GM18867 (cell line): ENCODE data around the gene WDR19.
"Not testable (repeated sequence)": the region's sequence is repeated elsewhere in the genome, so short reads cannot be mapped to it uniquely, and the experiment has no call there.

Experiments
- ATAC-seq: cut with Tn5 transposase; IDR thresholded peaks from one replicate; pipeline ENCODE4 v1.9.1; 2021; ENCODE audit warnings: mild to moderate bottlenecking, moderate library complexity; ENCODE audit not compliant: unreplicated experiment

Gene WDR19

DNA sequence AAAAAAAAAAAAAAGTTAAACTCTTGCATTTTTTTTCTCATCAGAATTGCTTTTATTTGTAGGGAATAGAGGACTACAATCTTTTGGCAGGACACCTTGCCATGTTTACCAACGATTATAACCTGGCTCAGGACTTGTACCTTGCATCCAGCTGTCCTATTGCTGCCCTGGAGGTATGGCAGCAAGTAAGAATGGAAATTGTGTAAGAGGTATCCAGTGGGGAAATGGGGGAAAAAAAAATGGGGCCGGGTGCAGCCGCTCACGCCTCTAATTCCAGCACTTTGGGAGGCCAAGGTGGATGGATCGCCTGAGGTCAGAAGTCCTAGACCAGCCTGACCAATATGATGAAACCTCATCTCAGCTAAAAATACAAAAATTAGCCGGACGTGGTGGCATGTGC is 49.8 kb downstream of the WDR19 start:
- ATAC-seq: no peak

GRCh38 chr4:39233114-39233513 is 50.8 kb downstream of the WDR19 start:
- ATAC-seq: no peak

- no peak for ATAC-seq
Observed at GRCh38 chr4:39233783-39234182, 51.5 kb downstream of the WDR19 start.

DNA sequence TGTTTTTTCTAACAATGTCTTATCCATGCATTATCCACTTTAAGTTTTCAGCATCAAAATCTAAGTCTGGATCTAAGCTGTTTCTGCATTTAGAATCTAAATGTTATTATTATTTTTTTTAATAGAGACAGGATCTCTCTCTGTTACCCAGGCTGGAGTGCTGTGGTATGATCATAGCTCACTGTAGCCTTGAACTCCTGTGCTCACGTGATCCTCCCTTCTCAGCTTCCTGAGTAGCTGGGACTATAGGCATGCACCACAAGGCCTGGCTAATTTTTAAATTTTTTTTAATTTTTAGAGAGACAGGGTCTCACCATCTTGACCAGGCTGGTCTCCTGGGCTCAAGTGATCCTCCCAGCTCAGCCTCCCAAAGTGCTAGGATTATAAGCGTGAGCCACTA is 52.7 kb downstream of the WDR19 start:
- ATAC-seq: no peak

- ATAC-seq: no peak
Observed at GRCh38 chr4:39235696-39236095, 53.4 kb downstream of the WDR19 start.

GRCh38 chr4:39237179-39237578 is 54.9 kb downstream of the WDR19 start:
- ATAC-seq: no peak

DNA sequence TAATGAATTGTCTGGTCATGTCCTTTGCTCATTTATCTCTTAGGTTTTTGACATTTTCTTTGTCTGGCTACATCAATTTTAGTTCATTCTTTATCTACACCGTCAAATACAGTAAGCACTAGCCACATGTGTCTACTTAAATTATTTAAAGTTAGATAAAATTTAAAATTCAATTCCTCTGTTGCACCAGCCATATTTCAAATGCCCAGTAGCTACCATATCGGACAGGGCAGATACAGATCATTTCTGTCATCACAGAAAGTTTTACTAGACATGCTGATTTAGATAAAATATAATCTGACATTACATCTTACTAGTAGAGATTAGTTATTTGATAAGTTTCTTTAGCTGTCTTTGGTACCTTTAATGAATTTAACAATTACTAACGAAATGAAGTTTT is 61.1 kb downstream of the WDR19 start:
- ATAC-seq: no peak

DNA sequence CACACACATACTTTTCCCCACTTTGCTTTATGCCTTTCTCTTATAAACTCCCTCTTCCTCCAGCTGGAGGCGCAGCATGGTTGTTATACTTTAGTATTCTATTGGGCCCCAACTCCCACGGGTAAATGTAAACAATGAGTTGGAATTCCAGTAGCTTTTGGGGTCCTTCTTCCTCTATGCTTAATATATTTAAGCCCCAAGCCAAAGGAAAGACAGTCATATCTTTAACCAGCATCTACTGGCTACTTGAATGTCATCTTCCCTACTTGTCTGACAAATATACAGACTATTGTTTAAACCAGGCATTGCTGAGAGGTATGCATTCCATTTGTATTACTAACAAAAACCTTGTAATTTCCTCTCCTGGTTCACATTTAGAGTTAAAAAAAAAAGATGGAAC is 72.9 kb downstream of the WDR19 start:
- no peak for ATAC-seq

DNA sequence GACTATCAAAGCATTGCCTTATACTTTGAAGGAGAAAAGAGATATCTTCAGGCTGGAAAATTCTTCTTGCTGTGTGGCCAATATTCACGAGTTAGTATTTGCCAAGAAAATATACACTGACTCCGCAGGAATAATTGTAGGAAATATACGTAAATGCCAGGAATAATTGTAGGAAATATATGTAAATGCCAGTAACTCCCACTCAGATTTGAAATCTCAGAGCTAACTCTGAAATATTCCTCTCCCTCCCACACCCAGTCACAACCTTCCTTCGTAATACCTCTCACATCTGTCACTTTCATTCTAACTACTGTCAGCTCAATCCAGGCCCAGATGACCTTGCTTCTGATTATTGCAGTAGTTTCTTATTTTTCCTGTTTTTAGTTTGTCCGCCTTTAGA is 73.5 kb downstream of the WDR19 start:
- no peak for ATAC-seq

DNA sequence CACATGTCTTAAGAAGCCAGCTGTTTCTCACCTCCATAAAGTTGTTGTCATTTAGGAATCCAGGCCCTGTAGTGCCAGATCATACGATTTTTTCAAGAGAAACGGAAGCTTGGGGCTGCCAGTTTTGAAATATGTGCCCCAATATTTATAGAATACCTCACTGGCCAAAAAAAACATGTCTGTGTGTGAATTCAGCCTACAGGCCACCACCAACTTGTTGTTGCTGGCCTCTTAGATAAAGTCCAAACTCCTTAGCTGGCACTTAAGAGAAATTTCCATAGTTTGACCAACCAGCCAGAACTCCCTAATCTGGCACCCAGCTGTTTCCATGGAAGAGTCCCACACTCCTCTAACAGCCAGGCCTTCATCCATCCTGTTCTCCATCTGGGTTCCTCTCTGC is 74.1 kb downstream of the WDR19 start:
- ATAC-seq: no peak

GRCh38 chr4:39259571-39260330 is 77.4 kb downstream of the WDR19 start:
- ATAC-seq: no peak

DNA sequence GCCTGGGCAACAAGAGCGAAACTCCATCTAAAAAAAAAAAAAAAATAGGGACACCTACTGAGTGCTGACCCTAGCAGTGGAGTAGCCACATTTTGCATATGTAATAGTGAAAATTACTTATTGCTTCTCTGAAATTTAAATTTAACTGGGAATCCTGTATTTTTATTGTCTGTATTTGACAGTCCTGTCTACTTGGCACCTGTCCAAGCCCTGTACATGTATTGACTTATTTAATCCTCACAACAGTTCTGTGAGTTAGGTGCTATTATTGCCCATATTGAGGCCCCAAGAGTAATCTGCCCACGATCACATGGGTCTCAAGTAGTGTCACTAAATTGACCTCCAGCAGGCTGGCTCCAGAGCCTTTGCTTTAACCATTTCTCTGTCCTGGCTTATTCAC is 81.6 kb downstream of the WDR19 start:
- no peak for ATAC-seq

DNA sequence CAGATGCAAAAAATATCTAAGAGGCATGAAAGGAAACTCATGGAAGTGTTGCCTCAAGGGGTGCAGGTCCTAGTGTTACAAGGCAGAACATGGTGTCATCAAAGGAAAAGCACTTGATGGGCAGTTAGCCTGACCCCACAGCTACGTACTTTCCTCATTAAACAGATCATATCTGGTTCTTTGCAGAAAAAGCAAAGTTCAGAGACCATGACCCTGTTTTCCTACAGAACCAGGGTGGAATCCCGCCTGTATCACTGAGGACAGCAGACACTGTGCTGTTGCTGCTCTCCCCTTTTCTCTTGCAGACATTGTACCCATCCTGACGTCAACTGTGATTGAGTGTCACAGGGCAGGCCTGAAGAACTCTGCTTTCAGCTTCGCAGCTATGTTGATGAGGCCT is 92.2 kb downstream of the WDR19 start:
- no peak for ATAC-seq

GRCh38 chr4:39277661-39278060 is 95.3 kb downstream of the WDR19 start:
- ATAC-seq: not testable (repeated sequence)

DNA sequence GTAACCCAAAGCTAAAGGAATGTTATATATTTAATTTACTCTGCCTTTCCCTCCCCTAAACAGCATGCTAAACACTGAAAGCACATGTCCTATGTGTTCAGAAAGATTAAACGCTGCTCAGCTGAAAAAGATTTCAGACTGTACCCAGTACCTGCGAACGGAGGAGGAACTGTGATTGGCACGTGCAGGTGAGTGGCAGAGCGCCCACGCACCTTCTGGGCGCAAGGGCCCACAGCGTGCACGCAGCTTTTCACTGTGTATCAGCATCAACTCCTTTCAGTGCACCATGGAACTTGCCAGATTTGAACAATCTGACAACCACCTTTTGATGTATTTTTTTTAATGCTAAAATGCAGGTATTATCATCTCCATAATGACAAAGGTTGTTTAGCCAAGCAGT is 96.1 kb downstream of the WDR19 start:
- ATAC-seq: no peak

GRCh38 chr4:39279416-39279815 is 97.1 kb downstream of the WDR19 start:
- ATAC-seq: no peak

DNA sequence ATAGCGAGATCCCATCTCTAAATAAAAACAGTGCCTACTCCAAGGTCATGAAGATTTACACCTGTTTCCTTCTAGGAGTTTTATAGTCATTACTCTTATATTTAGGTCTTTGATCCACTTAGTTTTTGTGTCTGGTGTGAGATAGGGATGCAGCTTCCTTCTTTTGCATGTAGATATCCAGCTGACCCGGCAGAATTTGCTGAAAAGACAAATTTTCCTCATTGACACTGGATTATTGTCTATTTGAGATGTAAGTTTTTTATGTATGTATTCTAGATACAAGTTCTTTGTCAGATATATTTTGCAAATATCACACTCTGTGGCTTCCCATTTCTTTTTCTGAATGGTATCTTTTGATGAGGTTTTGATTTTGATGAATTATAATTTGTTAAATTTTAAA is 98.4 kb downstream of the WDR19 start:
- ATAC-seq: no peak

- no peak for ATAC-seq
Observed at GRCh38 chr4:39285111-39285795, 102.9 kb downstream of the WDR19 start.

DNA sequence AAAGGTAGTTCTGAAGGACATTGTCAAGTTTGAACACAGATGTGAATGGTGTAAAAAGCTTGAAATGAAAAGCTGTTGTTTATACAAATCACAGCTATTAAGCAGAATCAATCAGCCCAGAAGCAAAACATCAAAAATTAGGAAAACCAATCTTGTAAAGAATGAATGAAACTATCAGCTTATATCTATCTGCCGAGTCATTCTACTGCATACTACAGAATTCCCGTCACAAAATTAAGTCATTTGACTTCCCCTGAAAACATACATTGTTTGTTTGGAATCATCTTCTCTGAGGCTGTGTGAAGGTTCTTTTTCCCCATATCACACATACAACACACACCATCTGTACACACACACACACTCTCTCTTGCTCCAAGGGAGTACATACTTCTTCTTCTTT is 103.5 kb downstream of the WDR19 start:
- no peak for ATAC-seq

DNA sequence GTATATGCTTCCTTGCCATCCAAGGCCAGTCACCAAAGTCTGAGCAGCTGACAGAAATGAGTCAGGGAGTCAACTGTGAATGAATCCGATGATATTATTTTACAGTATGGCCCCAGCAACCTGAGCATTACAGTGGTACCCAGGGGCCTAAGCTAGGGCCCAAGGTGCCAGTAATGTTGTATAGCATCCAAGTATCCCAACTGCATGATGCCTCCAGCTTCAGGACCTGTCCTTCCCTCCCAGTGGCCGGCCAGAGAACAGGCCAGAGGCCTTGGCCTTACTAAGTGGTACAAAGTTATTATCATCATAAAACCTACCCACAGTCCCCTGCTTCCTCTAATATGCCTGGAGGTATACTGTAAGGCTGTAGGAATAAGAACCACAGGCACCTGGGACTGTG is 103.9 kb downstream of the WDR19 start:
- no peak for ATAC-seq

- ATAC-seq: no peak
Observed at GRCh38 chr4:39287223-39287622, 104.9 kb downstream of the WDR19 start.

GRCh38 chr4:39291686-39292085 is 109.4 kb downstream of the WDR19 start:
- no peak for ATAC-seq

- ATAC-seq: not testable (repeated sequence)
Observed at GRCh38 chr4:39292433-39292832, 110.1 kb downstream of the WDR19 start.
